Heart left ventricle (tissue), 13 donors: Measurements from ENCODE around the gene LRP5.

Experiments
- CTCF ChIP-seq, 12 donors: fragments of 200-600 bp; sonication (generic) in 4 of 12; IDR thresholded peaks; one replicate each; pipeline versions ENCODE4 v1.5.0 to v1.8.0; 2018 to 2022; ENCODE audit warnings: antibody characterized with exemption in 12 of 12, mild to moderate bottlenecking in 5 of 12
- POLR2A ChIP-seq, 2 donors: fragments of 450-650 bp; IDR thresholded peaks; one replicate each; pipeline ENCODE4 v1.6.1; 2017; ENCODE audit warnings: antibody characterized with exemption in 2 of 2, mild to moderate bottlenecking in 2 of 2, moderate library complexity in 2 of 2
- donor health status: ischemic (EF 13 %, LVEDD 7.1; RV severe dilation, severe dysfunction).
- donor health status: DM: no; HTN: yes; CAD: no.
- donor health status: DM: no; HTN: no; CAD: no.
- donor health status: ischemic (EF 25% LVEDD 6.9; RV normal size, moderate dysfunction).
- donor health status: ischemic (EF 25% LVEDD 5.7; RV mildly dilated, moderate dysfunction).
- donor health status: ischemic (EF 35%, LVEDD 5.7; RV mildly dilated, moderate dysfunction).
- donor health status: nonischemic (EF 11% LVEDD 7.7; RV severe dilation, severe dysfunction).
- donor health status: DM: yes; HTN: yes; CAD: no.
- donor health status: PGD.
- donor health status: ischemic (EF 29% LVEDD 5.4; RV normal size, mild dysfunction).
- donor health status: nonischemic (EF 23%, LVEDD 6.1; RV moderate dilation, normal function).

GRCh38 chr11:68274306-68274705, 38.1 kb upstream of the LRP5 start:
- TF ChIP-seq CTCF (IDR thresholded peaks at IDR 0.05), result no peak
- TF ChIP-seq POLR2A (IDR thresholded peaks at IDR 0.05), result no peak
